HepG2 (cell line): Measurements from ENCODE around the gene BBS9. TPM values are rescaled to one million over a fixed set of nuclear protein-coding genes. Genes with fewer than 3 reads are reported as not detected.

Experiments
- AHDC1 ChIP-seq: sonication (generic); formaldehyde crosslinking; IDR thresholded peaks from 2 replicates; pipeline ENCODE4 v1.5.1; 2020; ENCODE audit warnings: mild to moderate bottlenecking, missing genetic modification reagents, borderline replicate concordance
- DNMT1 ChIP-seq: sonication (generic); formaldehyde crosslinking; IDR thresholded peaks from 2 replicates; pipeline ENCODE4 v1.5.1; 2020; ENCODE audit warnings: mild to moderate bottlenecking, missing genetic modification reagents
- ETS1 ChIP-seq: sonication (generic); formaldehyde crosslinking; IDR thresholded peaks from 2 replicates; pipeline ENCODE4 v1.4.0; 2020; ENCODE audit warnings: missing genetic modification reagents
- GATAD1 ChIP-seq: IDR thresholded peaks from 2 replicates; pipeline ENCODE4 v1.6.1; 2016; ENCODE audit warnings: missing genetic modification reagents, missing compliant biosample characterization
- HOXA5 ChIP-seq: sonication (generic); formaldehyde crosslinking; IDR thresholded peaks from 2 replicates; pipeline ENCODE4 v1.4.0; 2020; ENCODE audit warnings: missing genetic modification reagents
- KAT7 ChIP-seq: IDR thresholded peaks from 2 replicates; pipeline ENCODE4 v1.6.1; 2018; ENCODE audit warnings: borderline replicate concordance, missing compliant biosample characterization
- MATR3 ChIP-seq: sonication (generic); formaldehyde crosslinking; IDR thresholded peaks from 2 replicates; pipeline ENCODE4 v1.4.0; 2020; ENCODE audit warnings: missing genetic modification reagents
- MIXL1 ChIP-seq: IDR thresholded peaks from 2 replicates; pipeline ENCODE4 v1.6.1; 2016
- NR2F2 ChIP-seq: IDR thresholded peaks from 2 replicates; pipeline ENCODE4 v1.6.1; 2012; ENCODE audit warnings: low read depth, inconsistent platforms, borderline replicate concordance
- NR2F6 ChIP-seq, 2 experiments: IDR thresholded peaks; 2 replicates each; pipeline ENCODE4 v1.6.1; 2016; ENCODE audit warnings: antibody characterized with exemption in 1 of 2, mild to moderate bottlenecking in 1 of 2
- PAWR ChIP-seq: sonication (generic); formaldehyde crosslinking; IDR thresholded peaks from 2 replicates; pipeline ENCODE4 v1.4.0; 2020; ENCODE audit warnings: missing genetic modification reagents, mild to moderate bottlenecking, borderline replicate concordance
- REL ChIP-seq: sonication (generic); formaldehyde crosslinking; conservative IDR thresholded peaks from 2 replicates; pipeline ENCODE4 v1.8.0; 2022; ENCODE audit warnings: mild to moderate bottlenecking, missing genetic modification reagents, moderate library complexity
- SAP130 ChIP-seq: IDR thresholded peaks from 2 replicates; pipeline ENCODE4 v1.6.1; 2016; ENCODE audit warnings: low read depth
- SNAPC2 ChIP-seq: sonication (generic); formaldehyde crosslinking; IDR thresholded peaks from 2 replicates; pipeline ENCODE4 v1.8.1; 2022; ENCODE audit warnings: mild to moderate bottlenecking, missing genetic modification reagents
- TCF7 ChIP-seq: sonication (generic); IDR thresholded peaks from 2 replicates; pipeline ENCODE4 v1.6.1; 2016; ENCODE audit warnings: antibody characterized with exemption, low read depth
- TEF ChIP-seq: sonication (generic); formaldehyde crosslinking; IDR thresholded peaks from 2 replicates; pipeline ENCODE4 v1.5.0; 2020; ENCODE audit warnings: missing genetic modification reagents
- TGIF2 ChIP-seq: IDR thresholded peaks from 2 replicates; pipeline ENCODE4 v1.6.1; 2016; ENCODE audit warnings: control low read depth, missing compliant biosample characterization
- TMF1 ChIP-seq: sonication (generic); formaldehyde crosslinking; IDR thresholded peaks from 2 replicates; pipeline ENCODE4 v1.8.1; 2022; ENCODE audit warnings: low read depth, missing genetic modification reagents
- TP53 ChIP-seq: sonication (generic); formaldehyde crosslinking; conservative IDR thresholded peaks from 2 replicates; pipeline ENCODE4 v1.4.0; 2020; ENCODE audit warnings: missing genetic modification reagents
- ZNF275 ChIP-seq: sonication (generic); formaldehyde crosslinking; IDR thresholded peaks from 2 replicates; pipeline ENCODE4 v1.8.0; 2022; ENCODE audit warnings: missing genetic modification reagents, mild to moderate bottlenecking, inconsistent platforms, borderline replicate concordance
- ZNF362 ChIP-seq: sonication (generic); formaldehyde crosslinking; IDR thresholded peaks from 2 replicates; pipeline ENCODE4 v1.4.0; 2020; ENCODE audit warnings: missing genetic modification reagents, mild to moderate bottlenecking, borderline replicate concordance
- ZNF644 ChIP-seq: IDR thresholded peaks from 2 replicates; pipeline ENCODE4 v1.6.1; 2016; ENCODE audit warnings: low read depth
- ZSCAN12 ChIP-seq: sonication (generic); formaldehyde crosslinking; IDR thresholded peaks from 2 replicates; pipeline ENCODE4 v1.9.0; 2021; ENCODE audit warnings: mild to moderate bottlenecking, missing genetic modification reagents
- polyA plus RNA-seq, 8 experiments: library from polyadenylated mRNA; depleted of rRNA in 3 of 8; stranded (reverse) in 7 of 8; unstranded in 1 of 8; fragments of >200 nt; fragmentation: Illumina TruSeq in 4 of 8; extraction: Trizol in 4 of 8; gene quantifications; 2 replicates each; pipeline versions ENCODE4 v1.2.1 to v1.2.3, GENCODE V29; 2011 to 2016; ENCODE audit warnings: low read depth in 4 of 8, missing spikeins in 1 of 8, mixed read lengths in 1 of 8; ENCODE audit not compliant: insufficient read depth in 1 of 8
- total RNA-seq, 5 experiments: library from RNA; depleted of rRNA; stranded (reverse); fragments of >200 nt; fragmentation: Illumina TruSeq; extraction: Trizol; gene quantifications; 2 replicates each; pipeline ENCODE4 v1.2.3, GENCODE V29; 2016; ENCODE audit warnings: low read depth in 1 of 5

The BBS9 gene
- total and polyA plus RNA-seq, 2 of the 13 experiments (the other 11 are each of a cell fraction or from before 2014, with no cell fraction given): 5.1 to 7.8 TPM

GRCh38 chr7:33215992-33216391 lies 86.6 kb downstream of the BBS9 start (continued):
- TF ChIP-seq ZNF275 (CRISPR knock-in tag) (0 out of 2 replicates have a peak, but pooled peaks have one; percentile 23), TP53 (CRISPR knock-in tag) (no peak), ZNF644 (CRISPR knock-in tag) (peak; percentile 93), ZSCAN12 (no peak), GATAD1 (CRISPR knock-in tag) (peak; percentile 44; the same call in 1 of the 2 replicates), SNAPC2 (CRISPR knock-in tag) (0 out of 2 replicates have a peak, but pooled peaks have one; percentile 29), REL (CRISPR knock-in tag) (no peak), PAWR (CRISPR knock-in tag) (no peak), AHDC1 (CRISPR knock-in tag) (peak; percentile 99), MATR3 (CRISPR knock-in tag) (no peak), MIXL1 (peak; percentile 79), DNMT1 (CRISPR knock-in tag) (no peak), TGIF2 (CRISPR knock-in tag) (no peak), HOXA5 (CRISPR knock-in tag) (peak; percentile 71; the same call in 1 of the 2 replicates), TEF (no peak), ZNF362 (CRISPR knock-in tag) (peak; percentile 61; the same call in 1 of the 2 replicates), NR2F2 (peak; percentile 93), TMF1 (CRISPR knock-in tag) (0 out of 2 replicates have a peak, but pooled peaks have one; percentile 34), ETS1 (no peak), TCF7 (peak; percentile 94), KAT7 (CRISPR knock-in tag) (no peak), NR2F6 (IDR thresholded peaks at IDR 0.05) (peak; percentile 95), NR2F6 (CRISPR knock-in tag; IDR thresholded peaks at IDR 0.05) (peak; percentile 96), SAP130 (CRISPR knock-in tag) (peak; percentile 64)
